NCI-H1048 (cell line): ENCODE results near the gene MRPL30.
"Not testable (repeated sequence)": the region's sequence is repeated elsewhere in the genome, so short reads cannot be mapped to it uniquely, and the experiment has no call there.

ENCODE experiments used
- DNase-seq: peaks from one replicate; lab custom pipeline; 2025; lab: John Stamatoyannopoulos, UW

MRPL30 gene

GRCh38 chr2:99184811-99185210 lies 3.8 kb downstream of the MRPL30 start:
- DNase-seq: no peak

GRCh38 chr2:99187011-99187410 lies 6.0 kb downstream of the MRPL30 start:
- DNase-seq: no peak

- DNase-seq: no peak
These were observed 7.4 kb downstream of the MRPL30 start for GRCh38 chr2:99188357-99188756.

- no peak for DNase-seq
These were observed 9.6 kb downstream of the MRPL30 start for GRCh38 chr2:99190548-99190947.

GRCh38 chr2:99192364-99192763 lies 11.4 kb downstream of the MRPL30 start:
- DNase-seq: not testable (repeated sequence)

- DNase-seq: no peak
These were observed 17.3 kb downstream of the MRPL30 start for GRCh38 chr2:99198103-99198841.

- no peak for DNase-seq
These were observed 19.3 kb downstream of the MRPL30 start for GRCh38 chr2:99200076-99200800.

- no peak for DNase-seq
These were observed 21.1 kb downstream of the MRPL30 start for GRCh38 chr2:99201959-99202678.

- no peak for DNase-seq
These were observed 24.5 kb downstream of the MRPL30 start for GRCh38 chr2:99205491-99205890.

- no peak for DNase-seq
These were observed 35.1 kb downstream of the MRPL30 start for GRCh38 chr2:99216096-99216495.

- DNase-seq: no peak
These were observed 37.0 kb downstream of the MRPL30 start for GRCh38 chr2:99217929-99218501.

GRCh38 chr2:99233177-99233576 lies 52.2 kb downstream of the MRPL30 start:
- DNase-seq: not testable (repeated sequence)

GRCh38 chr2:99238599-99238998 lies 57.6 kb downstream of the MRPL30 start:
- no peak for DNase-seq

GRCh38 chr2:99240431-99240830 lies 59.4 kb downstream of the MRPL30 start:
- DNase-seq: no peak

- no peak for DNase-seq
These were observed 61.2 kb downstream of the MRPL30 start for GRCh38 chr2:99242151-99242550.
